ENCODE measurements around the gene RSPO4.

- TF ChIP-seq CTCF (conservative IDR thresholded peaks at IDR 0.05 in 1 of 2, IDR thresholded peaks at IDR 0.05 in 1 of 2; ENCODE audit: low read depth in 1 of 2, low read length in 2 of 2): no peak
- TF ChIP-seq EZH2 (IDR thresholded peaks at IDR 0.05; ENCODE audit: low read length, missing control alignments): no peak
Measured at GRCh38 chr20:987677-988076, 14.4 kb downstream of the RSPO4 start.

All from fibroblast of lung (primary cell).